NCI-H446 treated with DMSO at 0.1 percent for 48 hours (cell line): ENCODE results near the gene ICA1.
"Not testable (repeated sequence)": the region's sequence is repeated elsewhere in the genome, so short reads cannot be mapped to it uniquely, and the experiment has no call there.

Experiments used
- DNase-seq: peaks from one replicate; lab custom pipeline; 2025; lab: John Stamatoyannopoulos, UW

The ICA1 gene

GRCh38 chr7:8261711-8262695, at the start of gene ICA1:
TSS of gene ICA1 (minus strand) at chr7:8262167. CDS start at chr7:8235926, 26,241 bp downstream.
- no peak for DNase-seq

- no peak for DNase-seq
Measured at GRCh38 chr7:8310876-8311275, 48.9 kb upstream of the ICA1 start.

GRCh38 chr7:8305625-8306388, 43.8 kb upstream of the ICA1 start:
- DNase-seq: no peak

- no peak for DNase-seq
Measured at GRCh38 chr7:8305104-8305503, 43.1 kb upstream of the ICA1 start.

- DNase-seq: no peak
Measured at GRCh38 chr7:8303904-8304528, 42.0 kb upstream of the ICA1 start.

GRCh38 chr7:8297023-8297422, 35.1 kb upstream of the ICA1 start:
- not testable (repeated sequence) for DNase-seq

- DNase-seq: no peak
Measured at GRCh38 chr7:8296362-8296659, 34.3 kb upstream of the ICA1 start.

GRCh38 chr7:8295638-8296361, 33.8 kb upstream of the ICA1 start:
- peak; percentile 87 for DNase-seq

- no peak for DNase-seq
Measured at GRCh38 chr7:8291397-8292141, 29.6 kb upstream of the ICA1 start.

GRCh38 chr7:8290645-8291308, 28.8 kb upstream of the ICA1 start:
- no peak for DNase-seq

GRCh38 chr7:8286118-8286517, 24.2 kb upstream of the ICA1 start:
- no peak for DNase-seq

GRCh38 chr7:8285155-8285554, 23.2 kb upstream of the ICA1 start:
- DNase-seq: no peak

GRCh38 chr7:8284606-8285005, 22.6 kb upstream of the ICA1 start:
- no peak for DNase-seq

- DNase-seq: no peak
Measured at GRCh38 chr7:8283968-8284367, 22.0 kb upstream of the ICA1 start.

GRCh38 chr7:8282871-8283270, 20.9 kb upstream of the ICA1 start:
- no peak for DNase-seq

- DNase-seq: no peak
Measured at GRCh38 chr7:8282162-8282561, 20.2 kb upstream of the ICA1 start.

GRCh38 chr7:8278183-8278582, 16.2 kb upstream of the ICA1 start:
- DNase-seq: no peak

GRCh38 chr7:8277394-8277982, 15.5 kb upstream of the ICA1 start:
- DNase-seq: no peak

GRCh38 chr7:8274589-8274988, 12.6 kb upstream of the ICA1 start:
- DNase-seq: no peak

GRCh38 chr7:8271960-8272359, 10.0 kb upstream of the ICA1 start:
- no peak for DNase-seq
